HG02571 (cell line): Measurements from ENCODE around the gene FHOD3.

Source experiments
- ATAC-seq: cut with Tn5 transposase; IDR thresholded peaks from one replicate; pipeline ENCODE4 v1.9.1; 2021; ENCODE audit warnings: mild to moderate bottlenecking, moderate library complexity; ENCODE audit not compliant: unreplicated experiment

Gene FHOD3

GRCh38 chr18:36643061-36643460 lies 345.5 kb downstream of the FHOD3 start:
- ATAC-seq: no peak

GRCh38 chr18:36648803-36649202 lies 351.3 kb downstream of the FHOD3 start:
- ATAC-seq: no peak

GRCh38 chr18:36649205-36649604 lies 351.7 kb downstream of the FHOD3 start:
- no peak for ATAC-seq

DNA sequence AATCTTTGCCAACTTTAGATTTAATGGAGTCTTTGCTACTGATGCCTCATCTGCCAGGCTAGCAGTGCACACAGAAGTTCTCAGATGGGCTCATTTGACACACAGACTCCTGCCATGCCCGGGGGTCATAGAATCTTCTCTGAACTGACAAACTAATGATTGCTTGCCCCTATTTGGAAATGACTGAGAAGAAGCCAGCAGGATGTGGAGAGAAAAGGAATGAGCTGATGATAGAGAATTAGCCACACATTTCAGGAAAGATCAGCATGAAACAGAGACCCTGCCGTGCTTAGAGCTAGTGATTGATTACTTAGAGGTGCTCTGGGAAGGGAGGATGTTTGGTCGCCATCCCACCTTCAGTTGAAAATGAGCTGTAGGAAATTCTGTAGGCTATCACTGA lies 352.8 kb downstream of the FHOD3 start:
- no peak for ATAC-seq

GRCh38 chr18:36650906-36651305 lies 353.4 kb downstream of the FHOD3 start:
- no peak for ATAC-seq

DNA sequence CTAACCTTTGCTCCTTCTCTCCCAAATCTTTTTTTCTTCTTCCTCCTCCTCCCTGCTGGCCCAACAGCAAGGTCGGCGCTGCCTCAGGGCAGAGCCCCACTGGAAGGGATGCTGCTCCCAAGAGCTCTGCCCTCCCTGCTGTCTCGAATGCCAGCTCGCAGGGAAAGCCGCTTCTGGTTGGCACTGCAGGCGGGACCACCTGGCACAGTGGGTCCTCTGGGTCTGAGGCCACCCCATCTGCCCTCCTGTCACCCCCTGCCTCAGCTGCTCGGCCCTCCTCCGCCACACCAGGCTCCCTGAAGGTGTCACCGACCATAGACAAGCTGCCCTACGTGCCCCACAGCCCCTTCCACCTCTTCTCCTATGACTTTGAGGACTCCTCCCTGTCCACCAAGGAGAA lies 355.0 kb downstream of the FHOD3 start:
- ATAC-seq: no peak

DNA sequence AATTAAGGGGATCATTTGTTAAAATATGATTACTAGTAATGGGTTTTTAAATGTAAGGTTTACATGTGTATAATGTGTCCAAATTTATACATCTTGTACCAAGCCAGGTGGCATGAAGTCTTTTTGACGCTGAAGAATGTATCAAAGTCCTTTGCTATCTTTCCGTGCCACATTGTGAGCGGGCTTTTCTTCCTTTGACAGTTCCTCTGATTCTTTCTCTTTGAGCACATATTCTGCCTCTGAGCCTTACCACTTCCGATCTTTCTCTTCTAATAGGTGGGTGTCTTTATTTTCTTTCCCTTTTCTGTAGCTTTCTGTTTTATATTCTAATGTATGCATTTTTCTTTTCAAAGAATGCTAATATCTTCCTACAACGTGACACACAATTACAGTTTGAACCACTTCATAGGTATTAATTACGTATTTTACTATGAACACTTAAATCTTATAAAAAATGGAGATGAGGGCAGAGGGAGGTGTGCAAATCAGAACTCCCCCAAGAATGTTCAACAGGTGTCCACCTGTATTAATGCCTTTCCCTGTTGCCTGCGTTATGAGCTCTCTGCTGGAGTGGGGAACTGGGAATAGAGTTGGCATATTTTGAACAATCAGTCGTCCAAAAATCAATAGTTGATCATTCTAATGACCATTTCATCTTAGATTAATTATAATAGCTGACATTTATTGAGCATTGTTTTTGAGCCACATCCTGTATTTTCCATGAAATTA lies 355.8 kb downstream of the FHOD3 start:
- ATAC-seq: no peak

DNA sequence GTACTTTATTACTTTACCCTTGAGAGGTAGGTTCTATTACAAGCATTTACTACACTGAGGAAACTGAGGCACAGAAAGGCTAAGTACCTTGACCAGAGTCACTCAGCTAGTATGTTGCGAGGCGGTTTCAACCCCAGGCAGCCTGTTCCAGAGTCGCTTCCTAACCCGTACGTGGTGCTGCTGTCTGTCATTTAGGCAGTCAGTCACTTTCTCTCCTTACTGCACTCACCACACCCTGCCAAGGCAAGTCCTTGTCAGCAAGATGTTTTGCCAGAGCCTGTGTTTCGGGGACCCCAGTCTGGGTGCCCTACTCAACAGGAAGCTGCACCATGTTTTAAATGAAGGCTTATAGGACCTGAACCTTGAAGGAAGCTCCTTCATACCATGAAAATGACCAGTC lies 356.4 kb downstream of the FHOD3 start:
- ATAC-seq: no peak

- ATAC-seq: no peak
Measured at GRCh38 chr18:36655074-36655473, 357.6 kb downstream of the FHOD3 start.

GRCh38 chr18:36655930-36656329 lies 358.4 kb downstream of the FHOD3 start:
- ATAC-seq: no peak

DNA sequence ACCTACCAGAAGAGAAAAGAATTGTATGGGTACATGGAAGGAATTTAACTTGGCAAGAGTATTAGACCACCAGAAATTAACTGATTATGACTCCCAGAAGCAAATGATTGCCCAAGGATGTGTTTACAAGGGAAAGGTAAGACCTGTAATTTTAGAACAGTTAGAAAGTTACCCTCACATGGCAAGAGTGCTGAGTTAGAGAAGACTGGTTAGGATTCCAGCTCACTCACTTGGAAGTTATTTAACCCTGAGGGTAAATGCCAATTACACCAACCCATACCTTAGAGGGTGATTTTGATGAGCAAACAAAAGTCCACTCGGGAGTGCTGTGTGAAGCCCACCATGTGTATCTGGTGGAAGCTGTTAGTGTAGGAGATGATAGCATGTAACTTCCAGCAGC lies 361.1 kb downstream of the FHOD3 start:
- no peak for ATAC-seq

DNA sequence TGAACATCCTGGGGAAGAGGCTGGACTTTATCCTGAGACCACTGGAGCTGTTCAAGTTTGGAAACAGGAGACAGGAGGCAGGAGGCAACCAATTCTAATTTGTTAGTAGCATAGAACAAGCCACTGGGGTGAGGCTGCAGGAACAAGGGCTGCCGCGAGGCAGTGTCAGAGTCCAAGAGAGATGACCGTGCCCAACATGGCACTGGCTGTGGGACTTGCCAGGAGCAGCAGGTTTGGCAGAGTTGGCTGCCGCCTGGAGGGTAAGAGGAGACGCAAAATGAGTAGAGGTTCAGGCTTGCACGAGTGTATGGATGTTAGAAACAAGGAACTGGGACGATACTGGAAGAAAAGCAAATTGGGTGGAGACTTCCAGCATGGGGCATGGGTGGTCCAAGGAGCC lies 362.8 kb downstream of the FHOD3 start:
- ATAC-seq: no peak

DNA sequence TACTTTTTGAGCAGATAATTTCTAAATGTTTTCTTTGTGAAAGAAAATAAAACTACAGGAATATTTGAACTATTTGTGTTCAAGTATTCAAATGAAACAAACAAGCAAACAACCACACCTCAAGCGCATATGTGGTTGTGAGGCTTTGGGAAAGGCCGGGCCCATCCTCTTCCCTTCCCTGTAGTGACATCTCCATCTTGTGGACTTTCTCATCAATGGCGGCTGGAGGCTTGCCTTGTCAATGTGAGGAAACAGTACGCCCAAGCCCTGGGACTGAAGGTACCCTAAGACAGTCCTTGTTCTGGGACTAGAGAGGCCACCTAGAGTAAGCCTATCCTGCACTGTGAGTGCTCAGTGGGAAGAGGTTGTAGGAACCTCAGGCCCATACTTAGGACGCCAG lies 364.5 kb downstream of the FHOD3 start:
- no peak for ATAC-seq

DNA sequence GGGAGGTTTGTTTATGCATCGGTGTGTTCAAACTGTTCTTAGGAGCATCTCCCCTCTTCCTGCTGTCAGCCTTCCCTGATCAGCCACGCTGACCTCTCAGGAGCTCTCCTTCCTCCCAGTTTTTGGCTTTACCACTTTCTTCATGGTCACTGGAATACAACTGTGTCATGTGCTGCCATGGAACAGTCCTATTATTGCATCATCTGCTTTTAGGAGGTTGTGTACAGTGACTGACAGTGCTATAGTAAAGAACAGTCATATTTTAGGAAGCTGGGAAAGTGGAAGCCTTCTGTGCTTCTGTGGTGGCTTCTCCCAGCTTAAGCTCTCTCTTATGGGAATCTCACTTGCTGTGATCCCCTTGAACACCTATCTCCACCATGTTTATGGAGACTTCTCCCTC lies 365.8 kb downstream of the FHOD3 start:
- ATAC-seq: no peak

DNA sequence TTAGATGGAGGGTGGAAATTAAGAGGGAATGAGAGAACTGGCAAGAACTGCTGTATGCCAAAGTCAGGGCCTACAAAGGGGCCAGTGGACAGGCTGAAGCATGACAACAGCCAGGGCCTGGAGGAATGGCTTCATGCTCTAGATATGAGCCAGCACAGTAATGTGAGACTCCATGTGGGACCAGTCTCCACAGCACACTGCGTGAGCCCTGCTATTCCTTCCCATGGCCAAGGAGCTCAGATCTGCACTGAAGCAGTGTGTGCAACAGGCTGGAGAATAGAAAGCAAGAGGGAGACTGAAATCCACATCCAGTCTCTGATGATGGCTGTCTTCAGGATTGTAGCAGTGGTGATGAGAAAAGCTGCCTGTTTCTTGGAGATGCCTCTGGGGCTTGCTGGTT lies 368.4 kb downstream of the FHOD3 start:
- ATAC-seq: no peak

- ATAC-seq: no peak
Measured at GRCh38 chr18:36667811-36668210, 370.3 kb downstream of the FHOD3 start.

DNA sequence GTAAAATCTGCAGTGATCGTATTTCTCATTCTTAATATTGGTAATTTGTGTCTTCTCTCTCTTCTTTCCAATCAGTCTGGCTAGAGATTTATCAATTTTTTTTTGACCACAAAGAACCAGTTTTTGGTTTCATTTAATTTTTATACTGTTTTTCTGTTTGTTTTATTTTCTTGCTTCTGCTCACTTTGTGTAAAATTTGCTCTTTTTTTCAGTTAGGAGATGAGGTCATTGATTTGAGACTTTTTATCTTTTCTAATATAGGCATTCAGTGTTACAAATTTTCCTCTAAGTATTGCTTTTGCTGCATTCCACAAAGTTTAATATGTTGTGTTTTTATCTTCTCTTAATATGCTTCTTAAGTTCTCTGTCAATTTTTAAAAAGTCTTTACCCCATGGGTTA lies 370.8 kb downstream of the FHOD3 start:
- ATAC-seq: no peak

DNA sequence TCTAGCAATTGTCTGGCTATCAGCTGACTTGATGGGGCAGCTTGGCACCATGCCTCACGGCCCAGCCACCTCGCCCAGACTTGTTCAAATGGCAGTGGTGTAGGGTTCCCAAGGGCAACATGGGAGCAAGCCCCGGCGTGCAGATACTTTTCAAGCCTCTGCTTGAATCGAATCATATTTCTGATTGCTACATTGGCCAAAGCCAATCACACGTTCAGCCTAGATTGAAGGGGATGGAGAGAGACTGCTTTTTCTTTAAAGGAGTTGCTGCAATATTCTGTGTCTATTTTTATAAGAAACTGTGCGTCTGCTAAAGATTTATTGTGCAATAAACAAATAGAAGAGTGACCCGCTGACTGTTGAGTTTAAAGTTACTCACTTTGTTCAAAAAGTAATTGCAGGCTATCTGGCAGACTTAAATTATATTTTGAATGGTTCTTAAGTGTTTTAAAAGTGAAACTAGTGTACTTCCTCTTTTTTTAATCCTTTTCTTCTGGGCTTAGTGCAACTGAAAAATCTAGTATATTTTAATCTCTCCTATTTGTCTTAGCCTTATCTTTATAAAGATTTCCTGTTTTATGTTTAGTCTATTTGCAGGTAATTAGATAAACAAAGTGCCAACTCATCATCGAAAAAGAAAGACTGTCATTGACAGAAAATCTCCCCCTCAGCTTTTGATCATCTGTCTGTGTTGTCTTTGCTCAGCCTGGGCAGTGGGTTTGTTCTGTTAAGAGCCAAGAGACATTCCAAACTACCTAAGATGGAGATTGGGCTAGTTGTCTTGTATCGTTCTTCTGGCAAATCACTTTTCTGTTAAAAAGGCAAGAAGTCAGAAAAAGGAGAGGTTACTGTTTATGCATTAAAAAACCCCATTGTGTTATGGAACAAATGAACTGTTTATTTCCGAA lies 375.2 kb downstream of the FHOD3 start:
- ATAC-seq: no peak

- ATAC-seq: no peak
Measured at GRCh38 chr18:36673452-36673851, 375.9 kb downstream of the FHOD3 start.

DNA sequence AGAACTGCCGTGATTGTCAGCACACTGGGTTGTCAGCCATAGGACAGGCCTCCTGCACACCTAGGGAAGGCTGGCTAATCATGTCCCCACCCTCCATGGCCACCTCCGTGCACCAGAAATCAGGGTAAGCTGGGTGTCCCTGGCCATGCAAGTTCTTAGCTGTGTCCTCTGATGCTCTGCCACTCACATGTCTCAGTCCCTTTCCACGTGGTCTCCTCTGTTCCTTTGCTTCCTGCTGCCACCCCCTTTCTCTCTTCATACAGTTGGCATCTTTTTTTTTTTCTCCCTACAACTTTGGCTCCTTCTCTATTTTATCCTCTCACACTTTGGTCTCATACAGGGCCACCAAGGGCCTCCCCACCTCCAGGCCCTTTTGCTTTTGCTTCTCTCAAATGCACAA lies 377.6 kb downstream of the FHOD3 start:
- no peak for ATAC-seq

DNA sequence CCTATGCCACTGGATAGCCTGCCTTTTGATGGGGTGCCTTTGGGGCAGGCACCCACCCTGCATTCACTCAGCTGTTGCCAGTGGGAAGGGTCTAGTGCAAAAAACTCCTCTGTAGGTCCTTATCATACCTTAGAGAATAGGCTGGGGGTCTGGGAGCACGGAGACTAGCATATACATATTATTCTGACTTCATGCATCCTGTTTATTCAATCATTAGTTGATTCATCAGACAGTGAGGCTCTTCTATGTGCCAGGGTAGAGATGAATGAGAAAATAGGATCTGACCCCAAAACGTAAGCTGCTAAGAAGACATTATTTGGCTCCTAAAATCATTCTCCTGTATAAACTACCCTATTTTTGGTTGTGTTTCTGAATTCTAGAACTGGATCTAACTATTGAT lies 378.0 kb downstream of the FHOD3 start:
- ATAC-seq: no peak

- no peak for ATAC-seq
Measured at GRCh38 chr18:36676629-36677028, 379.1 kb downstream of the FHOD3 start.
